ENCODE measurements around the gene LUZP2. TPM values are rescaled to one million over a fixed set of nuclear protein-coding genes. Genes with fewer than 3 reads are reported as not detected.

The LUZP2 gene
- total RNA-seq, 1 donor from 2014 or later = 0.49 TPM

DNA sequence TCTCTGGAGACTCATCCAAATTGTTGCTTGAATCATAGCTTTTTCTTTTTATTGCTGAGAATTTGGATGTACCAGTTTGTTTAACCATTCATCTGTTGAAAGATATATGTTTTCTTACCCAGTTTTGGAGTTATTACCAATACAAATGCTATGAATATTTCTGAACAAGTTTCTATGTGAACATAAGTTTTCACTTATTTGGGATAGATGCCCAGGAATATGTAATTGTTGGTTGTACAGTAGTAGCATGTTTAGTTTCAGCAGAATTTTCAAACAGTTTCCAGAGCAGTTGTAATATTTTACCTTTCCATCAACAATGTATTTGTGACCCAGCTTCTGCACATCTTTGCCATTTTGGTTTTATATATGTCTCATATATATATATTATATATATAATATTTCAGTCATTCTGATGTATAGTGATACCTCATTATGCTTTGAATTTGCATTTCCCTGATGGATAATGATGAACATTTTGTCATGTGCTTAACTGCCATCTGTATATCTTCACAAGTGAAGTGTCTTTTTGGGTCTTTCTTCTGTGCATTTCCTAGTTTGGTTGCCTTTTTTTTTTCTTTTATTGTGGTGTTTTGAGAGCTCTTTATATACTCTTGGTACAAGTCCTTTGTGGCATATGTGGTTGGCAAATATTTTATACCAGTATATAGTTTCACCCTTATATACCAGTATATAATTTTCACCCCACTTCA, 118.8 kb downstream of the LUZP2 start:
- no peak overlapping the region for H3K4me3 ChIP-seq
- no peaks in the 10 kb centered on the region for H3K9me3 ChIP-seq
- no peaks in the 10 kb centered on the region for H3K36me3 ChIP-seq
- DNase-seq (ENCODE audit: extremely low spot score in 2 of 2) = no peak
- intact Hi-C loops (cut with DNase I) = loop anchor here (5.0 kb wide), 1 partner anchor 822 kb away; no protein-coding TSS in a partner anchor
- no peak overlapping the region for H3K27ac ChIP-seq
- H3K27me3 ChIP-seq = no peaks in the 10 kb centered on the region
- TF ChIP-seq, protein P1, sequence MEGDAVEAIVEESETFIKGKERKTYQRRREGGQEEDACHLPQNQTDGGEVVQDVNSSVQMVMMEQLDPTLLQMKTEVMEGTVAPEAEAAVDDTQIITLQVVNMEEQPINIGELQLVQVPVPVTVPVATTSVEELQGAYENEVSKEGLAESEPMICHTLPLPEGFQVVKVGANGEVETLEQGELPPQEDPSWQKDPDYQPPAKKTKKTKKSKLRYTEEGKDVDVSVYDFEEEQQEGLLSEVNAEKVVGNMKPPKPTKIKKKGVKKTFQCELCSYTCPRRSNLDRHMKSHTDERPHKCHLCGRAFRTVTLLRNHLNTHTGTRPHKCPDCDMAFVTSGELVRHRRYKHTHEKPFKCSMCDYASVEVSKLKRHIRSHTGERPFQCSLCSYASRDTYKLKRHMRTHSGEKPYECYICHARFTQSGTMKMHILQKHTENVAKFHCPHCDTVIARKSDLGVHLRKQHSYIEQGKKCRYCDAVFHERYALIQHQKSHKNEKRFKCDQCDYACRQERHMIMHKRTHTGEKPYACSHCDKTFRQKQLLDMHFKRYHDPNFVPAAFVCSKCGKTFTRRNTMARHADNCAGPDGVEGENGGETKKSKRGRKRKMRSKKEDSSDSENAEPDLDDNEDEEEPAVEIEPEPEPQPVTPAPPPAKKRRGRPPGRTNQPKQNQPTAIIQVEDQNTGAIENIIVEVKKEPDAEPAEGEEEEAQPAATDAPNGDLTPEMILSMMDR (IDR thresholded peaks at IDR 0.05) = no peak
- no peak for TF ChIP-seq POLR2AphosphoS5 (IDR thresholded peaks at IDR 0.05; ENCODE audit: insufficient read depth in 1 of 2, low read depth in 1 of 2)
- no peak for TF ChIP-seq POLR2A (IDR thresholded peaks at IDR 0.05)
- H3K4me1 ChIP-seq = no peaks in the 10 kb centered on the region

DNA sequence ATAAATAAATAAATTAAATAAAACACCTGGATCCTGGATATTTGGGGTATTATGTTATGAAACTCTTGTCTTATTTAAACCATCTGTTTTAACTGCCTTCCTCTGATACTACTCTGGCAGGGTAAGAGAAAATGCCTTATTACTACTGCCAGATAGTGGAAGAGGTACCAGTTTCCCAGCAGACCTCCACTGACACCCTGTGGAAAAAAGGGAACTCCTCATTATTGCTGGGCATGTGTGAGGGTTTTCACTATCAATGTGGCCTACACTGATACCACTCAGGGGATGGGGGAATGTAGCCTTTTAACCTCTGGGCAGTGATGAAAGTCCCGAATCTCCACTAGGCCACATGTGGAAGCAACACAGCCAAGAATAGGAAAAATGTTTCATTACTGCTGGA, 121.0 kb downstream of the LUZP2 start:
- Histone ChIP-seq H3K27ac (no peak overlapping the region), H3K27me3 (no peaks in the 10 kb centered on the region), H3K4me1 (no peaks in the 10 kb centered on the region), H3K9me3 (no peaks in the 10 kb centered on the region), H3K36me3 (no peaks in the 10 kb centered on the region), H3K4me3 (no peak overlapping the region)
- no peak for DNase-seq (ENCODE audit: extremely low spot score in 2 of 2)
- intact Hi-C loops (cut with DNase I) = loop anchor here (5.0 kb wide), 1 partner anchor 819 kb away; no protein-coding TSS in a partner anchor
- TF ChIP-seq, protein P1 (IDR thresholded peaks at IDR 0.05) = no peak
- TF ChIP-seq POLR2AphosphoS5 (IDR thresholded peaks at IDR 0.05; ENCODE audit: insufficient read depth in 1 of 2, low read depth in 1 of 2) (no peak), POLR2A (IDR thresholded peaks at IDR 0.05) (no peak)

DNA sequence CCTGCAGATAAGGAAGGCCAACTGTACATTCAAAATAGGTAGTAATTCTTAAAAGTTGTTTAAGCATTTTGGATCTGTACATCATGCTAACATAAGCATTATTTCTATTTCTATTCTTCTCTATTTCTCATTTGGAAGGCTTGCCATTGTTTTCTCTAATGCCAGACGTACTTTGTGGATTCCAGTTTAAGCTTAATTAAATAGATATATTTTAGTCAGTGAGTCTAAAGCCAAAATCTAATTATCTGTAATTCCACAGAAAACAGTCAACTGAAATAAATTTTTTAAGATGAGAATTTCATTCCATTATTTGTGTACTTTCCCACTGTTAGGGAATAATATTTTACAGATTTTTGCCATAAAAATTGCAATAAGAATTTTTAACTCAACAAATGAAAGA, 123.0 kb downstream of the LUZP2 start:
- Histone ChIP-seq H3K36me3 (no peaks in the 10 kb centered on the region), H3K4me1 (no peaks in the 10 kb centered on the region), H3K27me3 (no peaks in the 10 kb centered on the region), H3K4me3 (no peak overlapping the region), H3K9me3 (no peaks in the 10 kb centered on the region), H3K27ac (no peak overlapping the region)
- intact Hi-C loops (cut with DNase I) = loop anchor here (5.0 kb wide), 1 partner anchor 817 kb away; no protein-coding TSS in a partner anchor
- TF ChIP-seq, protein P1 (IDR thresholded peaks at IDR 0.05) = no peak
- TF ChIP-seq POLR2AphosphoS5 (IDR thresholded peaks at IDR 0.05; ENCODE audit: insufficient read depth in 1 of 2, low read depth in 1 of 2) (no peak), POLR2A (IDR thresholded peaks at IDR 0.05) (no peak)
- DNase-seq (ENCODE audit: extremely low spot score in 2 of 2) = no peak

DNA sequence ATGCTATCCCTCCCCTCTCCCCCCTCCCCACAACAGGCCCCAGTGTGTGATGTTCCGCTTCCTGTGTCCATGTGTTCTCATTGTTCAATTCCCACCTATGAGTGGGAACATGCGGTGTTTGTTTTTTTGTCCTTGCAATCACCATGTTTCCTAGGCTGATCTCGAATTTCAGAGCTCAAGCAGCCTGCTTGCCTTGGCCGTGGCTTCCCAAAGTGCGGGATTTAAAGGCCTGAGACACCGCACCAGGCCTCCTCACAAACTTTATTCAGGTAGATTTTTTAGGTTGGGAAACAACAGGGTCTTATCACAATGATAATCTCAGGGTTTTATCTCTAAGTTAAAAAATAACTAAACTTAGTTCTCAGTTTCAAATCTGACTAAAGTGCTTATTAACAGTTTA, 125.4 kb downstream of the LUZP2 start:
- Histone ChIP-seq H3K4me3 (no peak overlapping the region), H3K9me3 (no peaks in the 10 kb centered on the region), H3K36me3 (no peaks in the 10 kb centered on the region), H3K27ac (no peak overlapping the region), H3K4me1 (no peaks in the 10 kb centered on the region), H3K27me3 (no peaks in the 10 kb centered on the region)
- TF ChIP-seq, protein P1 (IDR thresholded peaks at IDR 0.05) = no peak
- TF ChIP-seq POLR2A (IDR thresholded peaks at IDR 0.05) (no peak), POLR2AphosphoS5 (IDR thresholded peaks at IDR 0.05; ENCODE audit: insufficient read depth in 1 of 2, low read depth in 1 of 2) (no peak)
- DNase-seq (ENCODE audit: extremely low spot score in 2 of 2) = no peak
- intact Hi-C loops (cut with DNase I) = no loop called here

DNA sequence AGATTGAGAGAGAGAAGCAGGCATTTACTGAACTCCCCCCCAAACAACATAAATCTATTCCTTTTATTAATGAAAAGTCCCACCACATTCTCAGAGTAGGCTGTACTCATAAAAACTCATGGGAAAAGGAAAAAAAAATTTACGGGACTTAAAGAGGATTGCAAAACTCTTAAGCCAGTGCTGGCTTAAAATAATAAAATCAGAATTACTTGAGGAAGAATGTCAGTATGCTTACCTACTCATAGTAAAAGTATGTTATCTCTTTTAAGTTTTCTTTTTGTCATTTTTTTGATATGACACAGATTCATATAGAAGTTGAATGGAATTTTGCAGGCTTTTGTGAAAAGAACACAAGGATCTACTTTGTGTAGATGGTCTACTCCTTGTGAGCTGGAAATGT, 126.3 kb downstream of the LUZP2 start:
- H3K27ac ChIP-seq = no peak overlapping the region
- intact Hi-C loops (cut with DNase I) = no loop called here
- H3K4me3 ChIP-seq = no peak overlapping the region
- no peaks in the 10 kb centered on the region for H3K4me1 ChIP-seq
- TF ChIP-seq, protein P1 (IDR thresholded peaks at IDR 0.05) = no peak
- TF ChIP-seq POLR2A (IDR thresholded peaks at IDR 0.05) (no peak), POLR2AphosphoS5 (IDR thresholded peaks at IDR 0.05; ENCODE audit: insufficient read depth in 1 of 2, low read depth in 1 of 2) (no peak)
- DNase-seq (ENCODE audit: extremely low spot score in 2 of 2) = no peak
- no peaks in the 10 kb centered on the region for H3K36me3 ChIP-seq
- H3K9me3 ChIP-seq = no peaks in the 10 kb centered on the region
- no peaks in the 10 kb centered on the region for H3K27me3 ChIP-seq
